ENCODE measurements around the gene CARNS1. TPM values are rescaled to one million over a fixed set of nuclear protein-coding genes. Genes with fewer than 3 reads are reported as not detected.
A peak's percentile ranks its signal among the peaks of the same experiment; 100 is the strongest.

The CARNS1 gene
- total RNA-seq, 1 experiment from 2014 or later: not detected

GRCh38 chr11:67439321-67440228 is 24.1 kb downstream of the CARNS1 start:
- no peak overlapping the region for H2AFZ ChIP-seq (ENCODE audit: low read length)
- peak overlapping the region; percentile 95 for H3K9ac ChIP-seq (ENCODE audit: low read length)
- no peaks in the 10 kb centered on the region for H3K27me3 ChIP-seq (ENCODE audit: low read length)
- H3K9me3 ChIP-seq (ENCODE audit: low read length): no peaks in the 10 kb centered on the region
- peak overlapping the region; percentile 100 for H3K27ac ChIP-seq (ENCODE audit: low read length)
- H3K9me2 ChIP-seq (replicated peaks; ENCODE audit: insufficient read depth, low read length): no peaks in the 10 kb centered on the region
- H3K36me3 ChIP-seq (ENCODE audit: insufficient read depth, low read length): no peaks in the 10 kb centered on the region
- DNase-seq: peak; percentile 46
- peaks cover 24% of the 10 kb centered on the region for H3K79me2 ChIP-seq (ENCODE audit: low read length)
- peak overlapping the region; percentile 73 for H3K4me2 ChIP-seq (ENCODE audit: low read depth, low read length, poor library complexity, severe bottlenecking)
- H3K4me1 ChIP-seq (ENCODE audit: low read length): peaks cover 68% of the 10 kb centered on the region
- H4K20me1 ChIP-seq (ENCODE audit: insufficient read depth, low read depth, low read length): peaks cover 7% of the 10 kb centered on the region; the same call in 1 of the 2 replicates
- H3K4me3 ChIP-seq (ENCODE audit: low read length): peak overlapping the region; percentile 86; the same call in 1 of the 2 replicates

- H3K27ac ChIP-seq (ENCODE audit: low read length): peak overlapping the region; percentile 56
- peak; percentile 58 for DNase-seq
- H2AFZ ChIP-seq (ENCODE audit: low read length): no peak overlapping the region
- no peak overlapping the region for H3K4me3 ChIP-seq (ENCODE audit: low read length)
- no peaks in the 10 kb centered on the region for H3K9me3 ChIP-seq (ENCODE audit: low read length)
- peaks cover 24% of the 10 kb centered on the region for H3K79me2 ChIP-seq (ENCODE audit: low read length)
- no peaks in the 10 kb centered on the region for H3K36me3 ChIP-seq (ENCODE audit: insufficient read depth, low read length)
- H3K27me3 ChIP-seq (ENCODE audit: low read length): no peaks in the 10 kb centered on the region
- H3K4me2 ChIP-seq (ENCODE audit: low read depth, low read length, poor library complexity, severe bottlenecking): no peak overlapping the region
- peak overlapping the region; percentile 21; the same call in 1 of the 2 replicates for H3K9ac ChIP-seq (ENCODE audit: low read length)
- no peaks in the 10 kb centered on the region for H3K9me2 ChIP-seq (replicated peaks; ENCODE audit: insufficient read depth, low read length)
- H3K4me1 ChIP-seq (ENCODE audit: low read length): peaks cover 67% of the 10 kb centered on the region
- peaks cover 7% of the 10 kb centered on the region; the same call in 1 of the 2 replicates for H4K20me1 ChIP-seq (ENCODE audit: insufficient read depth, low read depth, low read length)
Observed at GRCh38 chr11:67440229-67441097, 25.0 kb downstream of the CARNS1 start.

DNA sequence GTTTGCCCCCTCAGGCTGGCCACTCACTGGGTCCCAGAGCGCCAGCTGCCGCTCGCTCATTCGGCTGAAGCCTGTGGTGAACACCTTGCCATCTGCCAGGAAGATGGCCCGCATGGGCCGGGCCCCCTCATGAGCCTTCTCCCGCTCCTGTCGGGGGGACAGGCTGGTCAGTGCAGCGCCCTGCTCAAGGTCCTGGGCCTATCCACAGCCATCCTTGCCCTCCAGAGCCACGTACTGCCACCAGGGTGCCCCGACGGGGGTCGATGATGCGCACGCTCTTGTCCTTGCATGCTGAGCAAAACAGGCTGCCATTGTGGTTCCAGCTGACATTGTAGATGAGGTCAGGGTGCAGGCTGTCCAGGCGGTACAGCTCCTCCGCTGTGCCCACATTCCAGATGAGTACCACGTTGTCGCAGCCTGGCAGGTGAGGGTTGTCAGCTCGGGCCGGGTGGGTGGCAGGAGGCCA is 25.7 kb downstream of the CARNS1 start:
- Histone ChIP-seq H3K27me3 (ENCODE audit: low read length) (no peaks in the 10 kb centered on the region), H3K79me2 (ENCODE audit: low read length) (peaks cover 20% of the 10 kb centered on the region), H3K9me3 (ENCODE audit: low read length) (no peaks in the 10 kb centered on the region), H3K9me2 (replicated peaks; ENCODE audit: insufficient read depth, low read length) (no peaks in the 10 kb centered on the region), H3K36me3 (ENCODE audit: insufficient read depth, low read length) (no peaks in the 10 kb centered on the region), H3K4me2 (ENCODE audit: low read depth, low read length, poor library complexity, severe bottlenecking) (no peak overlapping the region), H2AFZ (ENCODE audit: low read length) (no peak overlapping the region), H3K4me1 (ENCODE audit: low read length) (peaks cover 63% of the 10 kb centered on the region), H3K9ac (ENCODE audit: low read length) (peak overlapping the region; percentile 21; the same call in 1 of the 2 replicates), H3K27ac (ENCODE audit: low read length) (peak overlapping the region; percentile 56; the same call in 1 of the 2 replicates), H4K20me1 (ENCODE audit: insufficient read depth, low read depth, low read length) (no peaks in the 10 kb centered on the region; the same call in 1 of the 2 replicates), H3K4me3 (ENCODE audit: low read length) (no peak overlapping the region)
- peak; percentile 49 for DNase-seq

- Histone ChIP-seq H2AFZ (ENCODE audit: low read length) (no peak overlapping the region), H3K4me1 (ENCODE audit: low read length) (peaks cover 62% of the 10 kb centered on the region), H3K9me2 (replicated peaks; ENCODE audit: insufficient read depth, low read length) (no peaks in the 10 kb centered on the region), H3K27me3 (ENCODE audit: low read length) (no peaks in the 10 kb centered on the region), H3K9me3 (ENCODE audit: low read length) (no peaks in the 10 kb centered on the region), H3K27ac (ENCODE audit: low read length) (peak overlapping the region; percentile 92; the same call in 1 of the 2 replicates), H4K20me1 (ENCODE audit: insufficient read depth, low read depth, low read length) (no peaks in the 10 kb centered on the region), H3K4me2 (ENCODE audit: low read depth, low read length, poor library complexity, severe bottlenecking) (no peak overlapping the region), H3K79me2 (ENCODE audit: low read length) (peaks cover 16% of the 10 kb centered on the region; the same call in 1 of the 2 replicates), H3K9ac (ENCODE audit: low read length) (no peak overlapping the region), H3K36me3 (ENCODE audit: insufficient read depth, low read length) (no peaks in the 10 kb centered on the region), H3K4me3 (ENCODE audit: low read length) (no peak overlapping the region)
- DNase-seq: peak; percentile 73
Observed at GRCh38 chr11:67441731-67442351, 26.4 kb downstream of the CARNS1 start.

DNA sequence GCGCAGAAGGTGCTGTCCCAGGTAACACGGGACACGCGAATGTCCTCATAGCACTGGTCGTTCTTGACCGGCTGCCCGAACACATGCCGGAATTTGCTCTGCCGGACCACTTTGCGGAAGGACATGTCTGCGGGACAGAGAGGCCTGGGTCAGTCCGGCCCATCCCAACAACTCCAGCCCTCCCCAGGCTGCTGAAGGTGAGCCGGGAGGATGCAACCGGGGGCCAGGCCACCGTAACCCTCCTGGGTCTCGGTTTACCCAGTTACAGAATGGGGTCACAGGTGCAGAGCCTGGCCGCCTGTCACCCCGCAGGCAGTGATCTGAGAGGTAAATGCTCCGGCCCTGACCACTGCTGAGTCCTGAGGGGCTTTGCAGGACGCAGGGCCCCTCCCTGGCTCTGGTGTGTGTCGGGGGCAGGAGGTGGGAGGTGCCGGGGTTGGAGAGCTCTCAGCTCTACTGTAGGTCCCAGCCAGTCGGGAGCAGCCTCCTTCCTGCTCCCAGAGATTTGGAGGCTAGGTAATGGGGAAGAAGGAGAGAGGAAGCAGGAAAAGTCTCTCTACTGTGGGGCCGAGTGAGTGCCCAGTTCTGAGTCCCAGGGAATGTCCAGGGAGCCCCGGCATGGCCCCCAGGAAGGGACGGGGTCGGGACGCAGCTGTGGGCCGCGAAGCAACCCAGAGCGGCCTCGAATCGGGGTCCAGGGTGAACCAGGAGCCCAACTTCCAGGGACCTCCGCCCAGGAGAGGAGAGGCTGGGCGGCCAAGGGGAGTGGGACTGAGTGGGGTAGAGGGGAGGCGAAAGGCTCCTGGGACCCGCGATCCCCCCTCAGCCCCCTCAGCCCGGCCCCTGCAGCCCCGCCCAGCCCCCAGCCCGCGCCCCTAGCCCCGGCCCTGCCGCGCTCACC is 27.3 kb downstream of the CARNS1 start:
- H2AFZ ChIP-seq (ENCODE audit: low read length): no peak overlapping the region
- H3K27ac ChIP-seq (ENCODE audit: low read length): peak overlapping the region; percentile 92
- peaks cover 60% of the 10 kb centered on the region for H3K4me1 ChIP-seq (ENCODE audit: low read length)
- H3K9me3 ChIP-seq (ENCODE audit: low read length): no peaks in the 10 kb centered on the region
- peaks cover 10% of the 10 kb centered on the region; the same call in 1 of the 2 replicates for H3K79me2 ChIP-seq (ENCODE audit: low read length)
- no peaks in the 10 kb centered on the region for H3K27me3 ChIP-seq (ENCODE audit: low read length)
- peak overlapping the region; percentile 96 for H3K4me2 ChIP-seq (ENCODE audit: low read depth, low read length, poor library complexity, severe bottlenecking)
- no peaks in the 10 kb centered on the region for H4K20me1 ChIP-seq (ENCODE audit: insufficient read depth, low read depth, low read length)
- no peaks in the 10 kb centered on the region for H3K9me2 ChIP-seq (replicated peaks; ENCODE audit: insufficient read depth, low read length)
- H3K4me3 ChIP-seq (ENCODE audit: low read length): peak overlapping the region; percentile 71
- DNase-seq: peak; percentile 64
- peak overlapping the region; percentile 75 for H3K9ac ChIP-seq (ENCODE audit: low read length)
- no peaks in the 10 kb centered on the region for H3K36me3 ChIP-seq (ENCODE audit: insufficient read depth, low read length)

GRCh38 chr11:67445515-67445914 is 30.0 kb downstream of the CARNS1 start:
- no peaks in the 10 kb centered on the region for H3K79me2 ChIP-seq (ENCODE audit: low read length)
- peak; percentile 36 for DNase-seq
- H3K27ac ChIP-seq (ENCODE audit: low read length): no peak overlapping the region
- no peaks in the 10 kb centered on the region for H3K9me3 ChIP-seq (ENCODE audit: low read length)
- H3K4me3 ChIP-seq (ENCODE audit: low read length): no peak overlapping the region; the same call in 1 of the 2 replicates
- no peak overlapping the region for H3K9ac ChIP-seq (ENCODE audit: low read length)
- no peaks in the 10 kb centered on the region for H3K27me3 ChIP-seq (ENCODE audit: low read length)
- no peaks in the 10 kb centered on the region for H3K9me2 ChIP-seq (replicated peaks; ENCODE audit: insufficient read depth, low read length)
- no peaks in the 10 kb centered on the region for H4K20me1 ChIP-seq (ENCODE audit: insufficient read depth, low read depth, low read length)
- peaks cover 41% of the 10 kb centered on the region for H3K4me1 ChIP-seq (ENCODE audit: low read length)
- H3K4me2 ChIP-seq (ENCODE audit: low read depth, low read length, poor library complexity, severe bottlenecking): peak overlapping the region; percentile 96
- H3K36me3 ChIP-seq (ENCODE audit: insufficient read depth, low read length): no peaks in the 10 kb centered on the region
- H2AFZ ChIP-seq (ENCODE audit: low read length): no peak overlapping the region

DNA sequence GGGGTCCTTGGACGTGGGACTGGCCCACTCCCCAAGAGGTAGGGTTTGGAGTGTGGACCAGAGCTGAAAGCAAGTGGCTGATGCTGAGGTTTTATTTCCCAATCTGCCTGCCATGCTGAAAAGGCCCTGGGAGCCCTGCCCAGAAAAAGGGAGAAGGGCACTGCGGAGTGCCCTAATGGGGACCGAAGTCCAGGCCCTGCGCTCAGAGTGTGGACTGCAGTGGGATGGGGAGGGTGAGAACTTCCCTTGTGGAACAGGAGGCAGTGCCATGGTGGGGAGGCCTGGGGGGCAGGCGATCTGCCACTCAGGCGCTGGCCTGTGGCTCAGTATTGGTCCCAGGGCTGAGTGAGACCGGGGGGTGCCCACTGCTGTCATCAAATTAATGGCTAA is 32.7 kb downstream of the CARNS1 start:
- no peaks in the 10 kb centered on the region for H4K20me1 ChIP-seq (ENCODE audit: insufficient read depth, low read depth, low read length)
- no peak overlapping the region for H3K4me2 ChIP-seq (ENCODE audit: low read depth, low read length, poor library complexity, severe bottlenecking)
- H3K27me3 ChIP-seq (ENCODE audit: low read length): no peaks in the 10 kb centered on the region
- H3K4me3 ChIP-seq (ENCODE audit: low read length): no peak overlapping the region
- no peaks in the 10 kb centered on the region for H3K79me2 ChIP-seq (ENCODE audit: low read length)
- no peaks in the 10 kb centered on the region for H3K9me2 ChIP-seq (replicated peaks; ENCODE audit: insufficient read depth, low read length)
- H3K9me3 ChIP-seq (ENCODE audit: low read length): no peaks in the 10 kb centered on the region
- no peak overlapping the region for H3K27ac ChIP-seq (ENCODE audit: low read length)
- no peak for DNase-seq
- H2AFZ ChIP-seq (ENCODE audit: low read length): no peak overlapping the region
- H3K9ac ChIP-seq (ENCODE audit: low read length): no peak overlapping the region
- no peaks in the 10 kb centered on the region for H3K36me3 ChIP-seq (ENCODE audit: insufficient read depth, low read length)
- H3K4me1 ChIP-seq (ENCODE audit: low read length): peaks cover 33% of the 10 kb centered on the region
